ENCODE results near the gene KRTAP20-3. TPM values are rescaled to one million over a fixed set of nuclear protein-coding genes. Genes with fewer than 3 reads are reported as not detected.

KRTAP20-3 gene
- total and polyA plus RNA-seq, 10 of the 15 experiments (the other 5 are each of a cell fraction or from before 2014, with no cell fraction given) = not detected

DNA sequence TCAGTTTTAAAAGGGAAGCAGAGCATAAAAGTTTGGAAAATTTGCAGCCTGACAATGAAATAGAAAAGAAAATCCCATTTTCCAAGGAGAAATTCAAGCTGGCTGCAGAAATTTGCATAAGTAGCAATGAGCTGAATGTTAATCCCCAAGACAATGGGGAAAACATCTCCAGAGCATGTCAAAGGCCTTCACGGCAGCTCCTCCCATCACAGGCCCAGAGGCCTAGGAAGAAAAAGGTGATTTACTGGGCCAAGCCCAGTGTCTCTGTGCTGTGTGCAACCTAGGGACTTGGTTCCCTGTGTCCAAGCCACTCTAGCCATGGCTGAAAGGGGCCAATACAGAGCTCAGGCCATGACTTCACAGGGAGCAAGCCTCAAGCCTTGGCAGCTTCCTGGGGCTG is 26.1 kb downstream of the KRTAP20-3 start:
- H3K9ac ChIP-seq (ENCODE audit: control insufficient read depth, insufficient read depth, low read length) = no peak overlapping the region
- H3K9me3 ChIP-seq (replicated peaks; ENCODE audit: control insufficient read depth, insufficient read depth, low read length) = no peaks in the 10 kb centered on the region; the same call in 2 of the 3 replicates
- ChIA-PET SMC1A (ENCODE audit: uncharacterized antibody, unreplicated experiment) (no interaction called here), CTCF (no interaction called here), RAD21 (ENCODE audit: unreplicated experiment) (no interaction called here), POLR2A (no interaction called here)
- no peaks in the 10 kb centered on the region for H4K20me1 ChIP-seq (ENCODE audit: control insufficient read depth, insufficient read depth)
- no peak for DNase-seq (ENCODE audit: low read depth, low spot score)
- H2AFZ ChIP-seq (ENCODE audit: control insufficient read depth, low read depth, low read length) = no peak overlapping the region
- in situ Hi-C loops (cut with MboI) (no loop called here), intact Hi-C loops (cut with micrococcal nuclease; ENCODE audit: unreplicated experiment) (no loop called here)
- no peak overlapping the region for H3K4me2 ChIP-seq (ENCODE audit: control insufficient read depth, insufficient read depth)
- no peak for ATAC-seq
- no peaks in the 10 kb centered on the region for H3K79me2 ChIP-seq (ENCODE audit: control insufficient read depth, insufficient read depth, low read length)
- no peaks in the 10 kb centered on the region for H3K27me3 ChIP-seq (replicated peaks in 1 of 2; ENCODE audit: control insufficient read depth in 2 of 2, insufficient read depth in 2 of 2, low read length in 1 of 2)
- no peaks in the 10 kb centered on the region for H3K36me3 ChIP-seq (ENCODE audit: control insufficient read depth in 2 of 2, insufficient read depth in 2 of 2, low read length in 1 of 2)
- no peaks in the 10 kb centered on the region for H3K4me1 ChIP-seq (ENCODE audit: control insufficient read depth, insufficient read depth, low read length)
- BruUV-seq (replicated peaks) = no TSS peak
- H3K27ac ChIP-seq (ENCODE audit: control insufficient read depth, insufficient read depth) = no peak overlapping the region
- TF ChIP-seq TCF12 (IDR thresholded peaks at IDR 0.05; ENCODE audit: low read depth, low read length) (no peak), CREB1 (IDR thresholded peaks at IDR 0.05; ENCODE audit: low read depth) (no peak), TARDBP (IDR thresholded peaks at IDR 0.05; ENCODE audit: borderline replicate concordance) (no peak), SMARCA5 (IDR thresholded peaks at IDR 0.05) (no peak), ZBTB40 (IDR thresholded peaks at IDR 0.05; ENCODE audit: borderline replicate concordance) (no peak), STAT1 (conservative IDR thresholded peaks at IDR 0.05) (no peak), MAX (IDR thresholded peaks at IDR 0.05; ENCODE audit: low read depth, low read length) (no peak), SUPT20H (IDR thresholded peaks at IDR 0.05; ENCODE audit: borderline replicate concordance, control insufficient read depth, low read depth, low read length) (no peak), ATF7 (IDR thresholded peaks at IDR 0.05; ENCODE audit: low read depth) (no peak)
- TF ChIP-seq, protein P1, sequence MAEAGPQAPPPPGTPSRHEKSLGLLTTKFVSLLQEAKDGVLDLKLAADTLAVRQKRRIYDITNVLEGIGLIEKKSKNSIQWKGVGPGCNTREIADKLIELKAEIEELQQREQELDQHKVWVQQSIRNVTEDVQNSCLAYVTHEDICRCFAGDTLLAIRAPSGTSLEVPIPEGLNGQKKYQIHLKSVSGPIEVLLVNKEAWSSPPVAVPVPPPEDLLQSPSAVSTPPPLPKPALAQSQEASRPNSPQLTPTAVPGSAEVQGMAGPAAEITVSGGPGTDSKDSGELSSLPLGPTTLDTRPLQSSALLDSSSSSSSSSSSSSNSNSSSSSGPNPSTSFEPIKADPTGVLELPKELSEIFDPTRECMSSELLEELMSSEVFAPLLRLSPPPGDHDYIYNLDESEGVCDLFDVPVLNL (IDR thresholded peaks at IDR 0.05; ENCODE audit: low read depth, low read length) = no peak
- TF ChIP-seq, protein P2, sequence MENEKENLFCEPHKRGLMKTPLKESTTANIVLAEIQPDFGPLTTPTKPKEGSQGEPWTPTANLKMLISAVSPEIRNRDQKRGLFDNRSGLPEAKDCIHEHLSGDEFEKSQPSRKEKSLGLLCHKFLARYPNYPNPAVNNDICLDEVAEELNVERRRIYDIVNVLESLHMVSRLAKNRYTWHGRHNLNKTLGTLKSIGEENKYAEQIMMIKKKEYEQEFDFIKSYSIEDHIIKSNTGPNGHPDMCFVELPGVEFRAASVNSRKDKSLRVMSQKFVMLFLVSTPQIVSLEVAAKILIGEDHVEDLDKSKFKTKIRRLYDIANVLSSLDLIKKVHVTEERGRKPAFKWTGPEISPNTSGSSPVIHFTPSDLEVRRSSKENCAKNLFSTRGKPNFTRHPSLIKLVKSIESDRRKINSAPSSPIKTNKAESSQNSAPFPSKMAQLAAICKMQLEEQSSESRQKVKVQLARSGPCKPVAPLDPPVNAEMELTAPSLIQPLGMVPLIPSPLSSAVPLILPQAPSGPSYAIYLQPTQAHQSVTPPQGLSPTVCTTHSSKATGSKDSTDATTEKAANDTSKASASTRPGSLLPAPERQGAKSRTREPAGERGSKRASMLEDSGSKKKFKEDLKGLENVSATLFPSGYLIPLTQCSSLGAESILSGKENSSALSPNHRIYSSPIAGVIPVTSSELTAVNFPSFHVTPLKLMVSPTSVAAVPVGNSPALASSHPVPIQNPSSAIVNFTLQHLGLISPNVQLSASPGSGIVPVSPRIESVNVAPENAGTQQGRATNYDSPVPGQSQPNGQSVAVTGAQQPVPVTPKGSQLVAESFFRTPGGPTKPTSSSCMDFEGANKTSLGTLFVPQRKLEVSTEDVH (IDR thresholded peaks at IDR 0.05; ENCODE audit: low read depth, partially characterized antibody) = no peak
- 29% methylated on average over 1 of the region's 1 CpG for WGBS (ENCODE audit: insufficient coverage, insufficient replicate concordance, low lambda C conversion rate, missing lambda C conversion rate)
- no peak for FAIRE-seq
- no peak overlapping the region for H3K4me3 ChIP-seq

All from GM12878 (cell line).